ENCODE data around the gene UNC50.
A peak's percentile ranks its signal among the peaks of the same experiment; 100 is the strongest.
"Not testable (repeated sequence)": the region's sequence is repeated elsewhere in the genome, so short reads cannot be mapped to it uniquely, and the experiment has no call there.

The UNC50 gene

DNA sequence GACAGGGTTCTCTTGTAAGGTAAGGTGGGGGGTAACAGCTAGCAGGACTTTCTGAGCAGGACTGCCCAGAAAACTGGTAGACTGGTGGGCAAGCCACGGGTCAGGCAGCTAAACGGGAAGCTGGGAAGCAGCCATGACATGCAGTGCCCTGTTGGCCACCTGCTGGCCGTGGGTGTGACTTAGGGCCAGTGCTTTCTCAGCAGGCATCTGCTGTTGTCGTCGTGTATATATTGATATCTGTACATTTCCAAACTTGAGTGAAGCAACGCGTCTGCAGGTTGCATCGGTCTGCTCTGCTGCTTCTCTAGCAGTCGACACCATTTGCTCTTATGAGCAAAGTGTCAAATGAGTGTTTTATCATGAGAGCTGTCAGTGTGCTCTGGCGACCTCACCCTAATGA, 31.1 kb upstream of the UNC50 start:
- no peak for DNase-seq

- DNase-seq, result no peak
These were observed 30.2 kb upstream of the UNC50 start for GRCh38 chr2:98578231-98578630.

- DNase-seq, result no peak
These were observed 28.5 kb upstream of the UNC50 start for GRCh38 chr2:98579926-98580325.

GRCh38 chr2:98580656-98581284, 27.6 kb upstream of the UNC50 start:
- no peak for DNase-seq

DNA sequence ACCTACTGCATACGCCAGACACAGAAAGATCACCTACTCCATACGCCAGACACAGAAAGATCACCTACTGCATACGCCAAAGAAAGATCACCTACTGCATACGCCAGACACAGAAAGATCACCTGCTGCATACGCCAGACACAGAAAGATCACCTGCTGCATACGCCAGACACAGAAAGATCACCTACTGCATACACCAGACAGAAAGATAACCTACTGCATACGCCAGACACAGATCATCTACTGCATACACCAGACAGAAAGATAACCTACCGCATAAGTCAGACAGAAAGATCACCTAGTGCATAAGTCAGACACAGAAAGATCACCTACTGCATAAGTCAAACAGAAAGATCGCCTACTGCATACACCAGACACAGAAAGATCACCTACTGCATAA, 25.9 kb upstream of the UNC50 start:
- no peak for DNase-seq

- DNase-seq, result peak; percentile 82
These were observed 25.1 kb upstream of the UNC50 start for GRCh38 chr2:98583276-98583675.

- DNase-seq, result peak; percentile 65
These were observed 24.4 kb upstream of the UNC50 start for GRCh38 chr2:98583816-98584618.

DNA sequence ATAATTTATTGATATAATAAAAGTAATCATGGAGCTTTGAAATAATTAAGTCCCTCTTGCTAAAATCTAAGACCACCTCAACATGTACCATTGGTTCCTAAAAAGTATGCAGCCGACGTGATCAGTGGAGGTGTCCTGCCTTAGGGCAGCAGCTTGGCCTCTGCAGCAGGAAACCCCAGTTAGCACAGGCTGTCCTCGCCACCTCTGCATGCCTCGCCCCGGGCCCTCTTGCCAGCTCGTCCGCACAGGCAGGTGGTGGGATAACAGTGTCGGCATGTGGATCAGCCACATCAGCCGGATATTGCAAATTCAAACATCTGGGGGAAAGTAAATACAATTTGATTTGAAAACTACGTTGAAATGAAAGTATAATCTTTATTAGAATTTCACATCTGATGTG, 23.0 kb upstream of the UNC50 start:
- DNase-seq, result no peak

DNA sequence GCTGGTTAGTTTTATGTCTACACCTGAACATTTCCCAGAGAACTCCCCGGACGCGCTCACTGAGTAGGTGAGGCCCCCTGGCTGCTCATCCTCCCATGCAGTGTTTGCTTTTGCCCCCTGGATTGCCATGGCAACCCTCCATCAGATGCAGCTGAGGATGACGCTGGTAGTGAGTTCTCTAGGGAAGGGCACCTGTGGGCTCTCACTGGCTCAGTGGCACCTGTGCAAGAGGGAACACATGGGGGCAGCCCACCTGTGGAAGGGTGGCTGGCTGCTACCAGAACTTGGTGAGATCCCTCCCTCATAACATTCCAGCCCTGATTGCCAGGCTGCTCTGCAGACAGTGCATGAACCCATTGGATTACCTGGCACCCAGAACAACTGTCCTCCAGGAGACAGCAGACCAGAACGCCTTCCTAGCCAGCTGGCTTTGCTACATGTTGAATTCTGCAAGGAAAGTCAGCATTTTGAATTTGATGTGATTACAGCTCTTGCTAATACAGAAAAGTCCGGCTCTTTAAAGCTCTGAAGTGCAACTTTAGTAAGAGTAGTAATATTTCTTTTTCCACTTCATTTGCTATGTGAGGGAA, 21.7 kb upstream of the UNC50 start:
- peak; percentile 5 for DNase-seq

DNA sequence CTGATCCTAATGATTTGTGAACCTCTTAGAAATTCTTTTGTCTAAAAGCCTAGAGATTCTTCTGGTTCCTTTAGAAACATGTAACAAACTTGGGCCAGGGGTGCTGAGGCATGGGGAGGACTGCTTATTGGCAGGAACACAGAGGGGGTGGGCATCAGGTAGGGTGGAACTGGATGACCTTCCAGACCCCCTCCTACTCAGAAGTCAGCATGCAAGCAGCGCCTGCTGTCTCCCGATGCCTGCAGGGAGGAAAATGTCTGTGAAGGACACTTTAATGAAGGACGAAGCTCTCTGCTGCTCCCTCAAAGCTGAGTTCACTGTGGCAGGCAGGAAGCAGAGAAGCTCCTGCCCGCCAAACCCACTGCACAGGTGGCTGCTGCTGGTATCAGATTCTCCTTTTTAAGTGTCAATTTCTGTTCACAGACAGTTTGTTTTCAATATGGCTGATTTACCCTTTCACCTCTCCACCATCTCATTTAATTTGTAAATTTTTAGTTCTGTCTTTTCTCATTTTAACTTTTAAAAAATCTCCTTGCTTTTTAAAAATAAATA, 19.4 kb upstream of the UNC50 start:
- no peak for DNase-seq

GRCh38 chr2:98589489-98589888, 18.9 kb upstream of the UNC50 start:
- DNase-seq, result no peak

- no peak for DNase-seq
These were observed 15.8 kb upstream of the UNC50 start for GRCh38 chr2:98592565-98592964.

- DNase-seq, result not testable (repeated sequence)
These were observed 13.7 kb upstream of the UNC50 start for GRCh38 chr2:98594665-98595064.

GRCh38 chr2:98598781-98599428, 9.5 kb upstream of the UNC50 start:
- DNase-seq, result no peak

GRCh38 chr2:98601532-98602132, 6.8 kb upstream of the UNC50 start:
- peak; percentile 55 for DNase-seq

DNA sequence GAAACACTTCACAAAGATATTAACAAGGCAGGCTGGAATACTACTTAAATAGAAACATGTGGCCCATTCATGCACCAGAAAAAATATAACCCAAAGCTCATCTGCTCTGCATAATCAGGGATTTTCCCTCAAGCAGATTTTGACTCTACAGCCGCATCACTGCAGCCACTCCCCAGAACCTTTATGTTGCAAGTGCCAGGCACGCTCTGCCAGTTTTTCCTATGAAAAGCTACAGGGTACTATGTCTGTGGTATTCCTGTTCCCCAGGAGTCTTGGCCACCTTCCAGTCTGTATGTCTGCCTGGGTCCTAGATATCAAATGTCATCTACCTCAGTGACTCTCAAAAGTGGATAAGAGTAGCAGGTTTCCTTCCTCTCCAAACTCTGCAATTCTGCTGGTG, 3.8 kb upstream of the UNC50 start:
- DNase-seq, result no peak

DNA sequence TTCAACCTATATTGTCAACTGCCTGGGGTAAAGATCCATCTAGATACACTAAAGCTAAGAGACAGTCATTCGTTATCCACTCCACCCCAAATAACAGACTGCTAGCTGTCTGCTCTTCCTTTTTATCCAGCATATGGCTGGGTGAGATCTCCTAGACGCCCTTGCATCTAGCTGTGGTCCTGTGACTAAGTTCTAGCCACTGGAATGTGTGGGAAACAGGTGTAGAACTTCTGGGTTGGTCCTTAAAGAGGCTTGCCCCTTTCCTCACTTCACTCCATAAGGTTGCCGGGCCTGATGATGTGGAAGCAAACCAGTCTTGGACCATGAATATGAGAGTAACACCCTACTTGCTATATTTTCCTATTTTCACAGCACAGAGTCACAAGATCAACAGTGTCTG, 3.3 kb upstream of the UNC50 start:
- DNase-seq, result no peak

DNA sequence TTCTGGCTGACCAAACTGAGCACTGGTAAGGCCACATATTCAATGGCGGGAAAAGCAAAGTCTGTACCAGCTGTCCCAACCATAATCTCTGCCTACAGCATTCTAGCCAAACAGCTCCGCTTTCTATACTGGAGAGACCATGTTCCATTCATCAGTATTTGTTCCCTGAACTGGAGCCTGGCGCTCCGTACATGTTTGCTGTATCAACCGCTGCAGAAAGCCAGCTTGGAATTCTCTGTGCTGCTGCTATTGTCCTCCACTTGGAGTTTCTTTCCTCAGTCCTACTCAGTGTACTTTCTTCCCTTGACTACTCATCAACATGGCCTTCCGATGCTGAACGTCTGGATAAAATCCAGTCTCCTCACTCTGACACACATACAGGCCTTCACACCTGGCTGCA, 2.0 kb upstream of the UNC50 start:
- no peak for DNase-seq

DNA sequence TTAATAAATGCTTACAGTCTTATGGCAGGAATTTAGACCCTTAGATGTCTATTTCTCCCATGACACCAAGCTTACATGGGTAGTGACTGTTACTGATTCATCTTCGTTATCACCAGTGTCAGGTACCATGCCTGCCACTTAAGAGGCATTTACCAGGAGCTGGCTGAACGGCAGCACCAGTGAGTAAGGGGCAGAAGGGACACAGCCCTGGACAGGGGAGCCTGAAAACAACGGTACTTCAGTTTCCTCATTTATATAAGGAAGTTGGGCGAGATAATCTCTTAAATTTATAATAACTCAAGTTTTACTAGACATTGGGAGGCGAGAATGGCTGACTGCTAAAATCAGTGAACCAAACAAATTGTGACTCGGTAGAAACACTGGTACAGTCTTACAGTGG, 1.3 kb upstream of the UNC50 start:
- no peak for DNase-seq

DNA sequence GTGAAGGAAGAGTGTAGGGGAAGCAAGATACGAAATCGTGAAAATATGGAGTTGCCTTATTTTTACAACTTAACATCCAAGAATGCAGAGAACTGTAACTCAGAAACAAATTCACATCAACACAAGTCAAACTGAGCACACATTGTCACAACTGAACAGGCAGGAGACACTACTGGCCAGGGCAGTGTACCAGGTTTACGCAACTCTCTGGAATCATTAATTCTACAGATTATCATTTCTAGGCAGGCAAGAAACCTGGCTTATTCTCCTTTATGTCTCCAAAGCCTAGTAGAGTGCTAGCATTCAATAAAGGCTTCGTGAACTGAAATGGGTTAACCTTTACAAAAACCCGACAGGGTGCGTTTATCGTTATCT, 661 bp upstream of the UNC50 start:
- DNase-seq, result no peak

- no peak for DNase-seq
These were observed 694 bp downstream of the UNC50 start for GRCh38 chr2:98608962-98609604.

GRCh38 chr2:98614024-98614739, 5.8 kb downstream of the UNC50 start:
- no peak for DNase-seq

Data from NCI-H146 (cell line).